22Rv1 (cell line): ENCODE results near the gene CPLX1.

Experiments
- CTCF ChIP-seq: fragments of 450-650 bp; IDR thresholded peaks from 2 replicates; pipeline ENCODE4 v1.5.1; 2017; ENCODE audit warnings: mild to moderate bottlenecking
- ZFX ChIP-seq: fragments of 450-650 bp; IDR thresholded peaks from 2 replicates; pipeline ENCODE4 v1.6.1; 2017; ENCODE audit warnings: antibody characterized with exemption, borderline replicate concordance

GRCh38 chr4:766152-766515 is 59.8 kb downstream of the CPLX1 start:
- no peak for TF ChIP-seq CTCF
- no peak for TF ChIP-seq ZFX
